A549 treated with AZD2906 at 1 μM for 4 hours (cell line): Measurements from ENCODE around the gene CAPN5. TPM values are rescaled to one million over a fixed set of nuclear protein-coding genes. Genes with fewer than 3 reads are reported as not detected.

Experiments
- total RNA-seq: library from RNA; stranded (reverse); fragments of 200-300 nt; extraction: Qiagen RNA extraction; gene quantifications from 5 replicates; pipeline ENCODE4 v1.2.3, GENCODE V29; 2022

Gene CAPN5
- total RNA-seq: 7.0 to 9.1 TPM (median 7.9 TPM) in 5 replicates

GRCh38 chr11:77066229-77067042 lies at the start of gene CAPN5:
TSS of gene CAPN5 (plus strand) at chr11:77066971. CDS start at chr11:77084887, 17,916 bp downstream.

GRCh38 chr11:77102246-77103210 lies 35.8 kb downstream of the CAPN5 start, which contains the start of gene OMP:
TSS of gene OMP (plus strand) at chr11:77102840. CDS start at chr11:77102840, 0 bp downstream.

GRCh38 chr11:77127920-77128691 lies 61.3 kb downstream of the CAPN5 start, which contains the start of gene MYO7A:
TSS of gene MYO7A (plus strand) at chr11:77128246. CDS start at chr11:77130635, 2,389 bp downstream.

Other genes with a start within 250 kb of the CAPN5 start
- 15.0 to 22.1 TPM (median 18.9 TPM) in 5 replicates for gene ACER3, start 206.1 kb upstream of the CAPN5 start, total RNA-seq
- 1.0 to 1.4 TPM (median 1.2 TPM) in 5 replicates for gene B3GNT6, start 32.6 kb upstream of the CAPN5 start, total RNA-seq
- not detected in 5 replicates for gene OMP, start 35.9 kb downstream of the CAPN5 start, total RNA-seq
- gene MYO7A, start 61.3 kb downstream of the CAPN5 start, total RNA-seq: 1.2 to 1.4 TPM (median 1.2 TPM) in 5 replicates
- gene GDPD4, start 234.7 kb downstream of the CAPN5 start, total RNA-seq: not detected in 5 replicates